GM12878 (cell line): ENCODE results near the gene NPIPA1. TPM values are rescaled to one million over a fixed set of nuclear protein-coding genes. Genes with fewer than 3 reads are reported as not detected.

Experiments
- ATAC-seq: fragments of 200-7000 bp; cut with Tn5 transposase; 3 replicates; pipeline ENCODE4 v1.9.1; 2020; ENCODE audit warnings: mild to moderate bottlenecking, moderate library complexity
- BruUV-seq: library from RNA; stranded (reverse); fragments of 400-500 nt; replicated peaks from 2 replicates; lab custom pipeline; 2021; lab: Mats Ljungman, UMichigan
- CTCF ChIA-PET: fragments of 300-600 bp; sonication (Branson Sonifier 250); formaldehyde crosslinking; extraction: SDS; loops from one replicate; lab custom pipeline; 2021; ENCODE audit warnings: inconsistent platforms; lab: Yijun Ruan, JAX
- POLR2A ChIA-PET: fragments of 350-600 bp; formaldehyde crosslinking; extraction: SDS; loops from one replicate; lab custom pipeline; 2021; ENCODE audit warnings: inconsistent platforms; lab: Charles Lee
- RAD21 ChIA-PET: fragments of 300-600 bp; sonication (Branson Sonifier 250); formaldehyde crosslinking; loops from one replicate; lab custom pipeline; 2023; ENCODE audit warnings: antibody characterized with exemption; ENCODE audit not compliant: unreplicated experiment; lab: Charles Lee
- SMC1A ChIA-PET: fragments of 300-600 bp; sonication (Branson Sonifier 250); formaldehyde crosslinking; loops from one replicate; lab custom pipeline; 2023; ENCODE audit not compliant: unreplicated experiment, uncharacterized antibody; lab: Charles Lee
- DNase-seq: peaks from one replicate; pipeline ENCODE4 v3.0.0-alpha.2; 2011; ENCODE audit warnings: low read depth, low spot score
- FAIRE-seq: peaks from 3 replicates; lab custom pipeline; 2011; peaks lifted over from hg19 to GRCh38; lab: Jason Lieb, UNC
- H2AFZ ChIP-seq: 2 replicates; pipeline ENCODE4 v1.6.0; 2011; ENCODE audit warnings: low read depth, low read length, control low read depth; ENCODE audit not compliant: control insufficient read depth
- H3K27ac ChIP-seq: 2 replicates; pipeline ENCODE4 v1.5.1; 2011; ENCODE audit warnings: control low read depth; ENCODE audit not compliant: control insufficient read depth, insufficient read depth
- H3K27me3 ChIP-seq, 2 experiments: replicated peaks in 1 of 2; 2 replicates each; pipeline versions ENCODE4 v1.6.0 to v1.6.1; 2011; ENCODE audit warnings: low read length in 1 of 2; ENCODE audit not compliant: control insufficient read depth in 2 of 2, insufficient read depth in 2 of 2
- H3K36me3 ChIP-seq, 2 experiments: 2 replicates each; pipeline ENCODE4 v1.5.1; 2011; ENCODE audit warnings: low read length in 1 of 2; ENCODE audit not compliant: control insufficient read depth in 2 of 2, insufficient read depth in 2 of 2
- H3K4me1 ChIP-seq: 2 replicates; pipeline ENCODE4 v1.6.1; 2011; ENCODE audit warnings: mild to moderate bottlenecking, low read length, moderate library complexity, mixed read lengths; ENCODE audit not compliant: control insufficient read depth, insufficient read depth
- H3K4me2 ChIP-seq: 2 replicates; pipeline ENCODE4 v1.6.0; 2011; ENCODE audit warnings: control low read depth; ENCODE audit not compliant: control insufficient read depth, insufficient read depth
- H3K4me3 ChIP-seq: fragments of 200-600 bp; sonication (generic); 2 replicates; pipeline ENCODE4 v1.5.1; 2016
- H3K79me2 ChIP-seq: 2 replicates; pipeline ENCODE4 v1.6.0; 2011; ENCODE audit warnings: low read length; ENCODE audit not compliant: control insufficient read depth, insufficient read depth
- H3K9ac ChIP-seq: 2 replicates; pipeline ENCODE4 v1.8.0; 2011; ENCODE audit warnings: low read length, control low read depth, mixed read lengths; ENCODE audit not compliant: control insufficient read depth, insufficient read depth
- H3K9me3 ChIP-seq: replicated peaks from 3 replicates; pipeline ENCODE4 v1.5.1; 2011; ENCODE audit warnings: mild to moderate bottlenecking, low read length; ENCODE audit not compliant: control insufficient read depth, insufficient read depth
- H4K20me1 ChIP-seq: 2 replicates; pipeline ENCODE4 v1.6.0; 2011; ENCODE audit not compliant: control insufficient read depth, insufficient read depth
- BCL11A ChIP-seq: IDR thresholded peaks from 2 replicates; pipeline ENCODE4 v1.6.1; 2011; ENCODE audit warnings: low read depth, low read length
- BHLHE40 ChIP-seq, 2 experiments: fragments of 450-650 bp in 1 of 2; IDR thresholded peaks; 2 replicates each; pipeline ENCODE4 v1.6.1; 2011 to 2017; ENCODE audit warnings: low read depth in 2 of 2, borderline replicate concordance in 1 of 2, improper control_type of control experiment in 1 of 2, low read length in 1 of 2, mild to moderate bottlenecking in 1 of 2
- MEF2B ChIP-seq: fragments of 450-650 bp; IDR thresholded peaks from 2 replicates; pipeline ENCODE4 v1.6.1; 2018; ENCODE audit warnings: mild to moderate bottlenecking, moderate library complexity; ENCODE audit not compliant: partially characterized antibody, poor library complexity, severe bottlenecking
- NBN ChIP-seq: fragments of 450-650 bp; IDR thresholded peaks from 2 replicates; pipeline ENCODE4 v1.6.1; 2016
- NFYB ChIP-seq: IDR thresholded peaks from 2 replicates; pipeline ENCODE4 v1.6.1; 2011; ENCODE audit warnings: low read depth, mild to moderate bottlenecking, low read length, improper control_type of control experiment, moderate library complexity; ENCODE audit not compliant: insufficient read depth
- PAX5 ChIP-seq: IDR thresholded peaks from 2 replicates; pipeline ENCODE4 v1.6.1; 2011; ENCODE audit warnings: low read depth, low read length, borderline replicate concordance
- PAX8 ChIP-seq: fragments of 450-650 bp; IDR thresholded peaks from 2 replicates; pipeline ENCODE4 v1.6.1; 2017; ENCODE audit warnings: mild to moderate bottlenecking, moderate library complexity
- RCOR1 ChIP-seq: conservative IDR thresholded peaks from 2 replicates; pipeline ENCODE4 v1.6.1; 2012; ENCODE audit warnings: low read depth, low read length, improper control_type of control experiment
- SRF ChIP-seq, 2 experiments: IDR thresholded peaks; 2 replicates each; pipeline ENCODE4 v1.6.1; 2011; ENCODE audit warnings: low read depth in 2 of 2, low read length in 2 of 2, mild to moderate bottlenecking in 1 of 2, moderate library complexity in 1 of 2
- SUZ12 ChIP-seq: fragments of 200-600 bp; sonication (generic); IDR thresholded peaks from one replicate; pipeline ENCODE4 v1.6.1; 2018; ENCODE audit warnings: antibody characterized with exemption, mild to moderate bottlenecking; ENCODE audit not compliant: unreplicated experiment
- ZNF24 ChIP-seq: fragments of 450-650 bp; IDR thresholded peaks from 2 replicates; pipeline ENCODE4 v1.6.1; 2017; ENCODE audit warnings: antibody characterized with exemption, mild to moderate bottlenecking
- WGBS: methylation state at CpG from one replicate; pipeline ENCODE4 v1.1.6; 2016; ENCODE audit warnings: low lambda C conversion rate; ENCODE audit not compliant: insufficient replicate concordance, insufficient coverage; ENCODE audit errors: missing lambda C conversion rate; 5-methylcytosine and 5-hydroxymethylcytosine counted together
- in situ Hi-C: fragments of 300-500 bp; cut with MboI; formaldehyde crosslinking; loops from 9 replicates; pipeline ENCODE4 v1.14.3; 2018; ENCODE audit warnings: mixed read lengths
- intact Hi-C: fragments of 100-400 bp; cut with micrococcal nuclease; formaldehyde crosslinking; loops from one replicate; pipeline ENCODE4 v1.14.2; 2022; ENCODE audit not compliant: unreplicated experiment
- polyA plus RNA-seq, 11 experiments: library from polyadenylated mRNA; depleted of rRNA in 4 of 11; unstranded in 6 of 11; stranded (reverse) in 5 of 11; fragments of >200 nt; fragmentation: Nextera tagmentation in 4 of 11; fragmentation: Illumina TruSeq in 1 of 11; extraction: Ambion mirVana in 4 of 11; extraction: Trizol in 1 of 11; gene quantifications; 1 replicate in 1 of 11; 2 replicates in 10 of 11; pipeline versions ENCODE4 v1.2.1 to v1.2.3, GENCODE V29; 2011 to 2016; ENCODE audit warnings: inconsistent platforms in 2 of 11, missing spikeins in 2 of 11, low read depth in 1 of 11
- total RNA-seq, 4 experiments: library from RNA; depleted of rRNA in 3 of 4; stranded (reverse); fragments of >200 nt in 3 of 4; fragmentation: Illumina TruSeq in 1 of 4; extraction: Trizol in 1 of 4; gene quantifications; 2 replicates each; pipeline versions ENCODE4 v1.2.1 to v1.2.3, GENCODE V29; 2013 to 2021

The NPIPA1 gene
- total and polyA plus RNA-seq, 10 of the 15 experiments (the other 5 are each of a cell fraction or from before 2014, with no cell fraction given), result 7.7 to 42.9 (median 14.7) TPM

GRCh38 chr16:14957576-14958322 is 20.5 kb downstream of the NPIPA1 start:
- FAIRE-seq, result no peak
- no TSS peak for BruUV-seq
- intact Hi-C loops (no loop called here), in situ Hi-C loops (no loop called here)
- Histone ChIP-seq H4K20me1 (no peaks in the 10 kb centered on the region), H2AFZ (no peak overlapping the region), H3K4me1 (no peaks in the 10 kb centered on the region), H3K9me3 (no peaks in the 10 kb centered on the region), H3K9ac (no peak overlapping the region), H3K79me2 (no peaks in the 10 kb centered on the region), H3K36me3 (no peaks in the 10 kb centered on the region), H3K27me3 (no peaks in the 10 kb centered on the region), H3K4me2 (no peak overlapping the region), H3K27ac (no peak overlapping the region), H3K4me3 (no peak overlapping the region)
- DNase-seq, result no peak
- 80% methylated on average over 28 of the region's 28 CpGs for WGBS
- TF ChIP-seq SUZ12 (no peak), NFYB (no peak), SRF (IDR thresholded peaks at IDR 0.05; ENCODE audit: low read depth in 2 of 2, low read length in 2 of 2) (no peak), NBN (no peak), BHLHE40 (IDR thresholded peaks at IDR 0.05; ENCODE audit: borderline replicate concordance in 1 of 2, low read depth in 2 of 2, low read length in 1 of 2) (no peak), PAX5 (no peak), MEF2B (no peak), BCL11A (no peak), ZNF24 (no peak), RCOR1 (no peak), PAX8 (no peak)
- CTCF ChIA-PET, result no interaction called here
- SMC1A ChIA-PET, result no interaction called here
- RAD21 ChIA-PET, result interaction anchor here (0.5 kb wide), 1 partner anchor 519 kb away, joined by 3 read pairs; no protein-coding TSS in a partner anchor
- POLR2A ChIA-PET, result no interaction called here
- ATAC-seq, result no peak
